Tibial nerve (tissue), 4 donors: Measurements from ENCODE around the gene RANBP10. TPM values are rescaled to one million over a fixed set of nuclear protein-coding genes. Genes with fewer than 3 reads are reported as not detected.
A peak's percentile ranks its signal among the peaks of the same experiment; 100 is the strongest.
"Not testable (repeated sequence)": the region's sequence is repeated elsewhere in the genome, so short reads cannot be mapped to it uniquely, and the experiment has no call there.

ENCODE experiments used
- DNase-seq, 2 donors: peaks; one replicate each; pipeline ENCODE4 v3.0.0-alpha.2; 2019; ENCODE audit warnings: low spot score in 2 of 2
- H3K27ac ChIP-seq, 4 donors: fragments of 200-600 bp; sonication (generic) in 3 of 4; one replicate each; pipeline ENCODE4 v1.5.1; 2017 to 2019; ENCODE audit warnings: mild to moderate bottlenecking in 1 of 4
- H3K27me3 ChIP-seq, 2 donors: fragments of 200-600 bp; sonication (generic) in 1 of 2; one replicate each; pipeline versions ENCODE4 v1.5.1 to v1.6.0; 2017 to 2019
- H3K36me3 ChIP-seq, 3 donors: fragments of 200-600 bp; sonication (generic); one replicate each; pipeline ENCODE4 v1.5.1; 2018 to 2019
- H3K4me1 ChIP-seq, 4 donors: fragments of 200-600 bp; sonication (generic) in 3 of 4; one replicate each; pipeline ENCODE4 v1.5.1; 2017 to 2019
- H3K4me3 ChIP-seq, 4 donors: fragments of 200-600 bp; sonication (generic) in 3 of 4; one replicate each; pipeline ENCODE4 v1.5.1; 2017 to 2019; ENCODE audit warnings: mild to moderate bottlenecking in 1 of 4, moderate library complexity in 1 of 4
- H3K9me3 ChIP-seq, 4 donors: fragments of 200-600 bp; sonication (generic) in 3 of 4; one replicate each; pipeline ENCODE4 v1.5.1; 2017 to 2019
- EP300 ChIP-seq, 2 donors: sonication (generic); formaldehyde crosslinking; IDR thresholded peaks; one replicate each; pipeline ENCODE4 v1.6.1; 2017; ENCODE audit warnings: antibody characterized with exemption in 2 of 2, mild to moderate bottlenecking in 1 of 2
- POLR2A ChIP-seq, 2 donors: fragments of 450-650 bp; IDR thresholded peaks; one replicate each; pipeline ENCODE4 v1.6.1; 2017; ENCODE audit warnings: antibody characterized with exemption in 2 of 2, mild to moderate bottlenecking in 2 of 2, moderate library complexity in 2 of 2
- WGBS, 2 donors: methylation state at CpG; one replicate each; pipeline ENCODE4 v1.1.5; 2018; 5-methylcytosine and 5-hydroxymethylcytosine counted together
- total RNA-seq, 4 donors: library from RNA; depleted of rRNA; stranded (reverse); fragments of >200 nt; gene quantifications; one replicate each; pipeline ENCODE4 v1.1.0, GENCODE V29; 2016
- TF ChIP-seq, protein P1 (sequence below), 5 experiments: fragments of 200-600 bp in 3 of 5; fragments of 450-650 bp in 2 of 5; sonication (generic) in 3 of 5; IDR thresholded peaks; one replicate each; pipeline ENCODE4 v1.5.1; 2016 to 2019; ENCODE audit warnings: antibody characterized with exemption in 5 of 5, mild to moderate bottlenecking in 3 of 5, moderate library complexity in 2 of 5

Gene RANBP10
- total RNA-seq, 4 donors from 2014 or later: 8.1 to 19.5 (median 12.0) TPM

DNA sequence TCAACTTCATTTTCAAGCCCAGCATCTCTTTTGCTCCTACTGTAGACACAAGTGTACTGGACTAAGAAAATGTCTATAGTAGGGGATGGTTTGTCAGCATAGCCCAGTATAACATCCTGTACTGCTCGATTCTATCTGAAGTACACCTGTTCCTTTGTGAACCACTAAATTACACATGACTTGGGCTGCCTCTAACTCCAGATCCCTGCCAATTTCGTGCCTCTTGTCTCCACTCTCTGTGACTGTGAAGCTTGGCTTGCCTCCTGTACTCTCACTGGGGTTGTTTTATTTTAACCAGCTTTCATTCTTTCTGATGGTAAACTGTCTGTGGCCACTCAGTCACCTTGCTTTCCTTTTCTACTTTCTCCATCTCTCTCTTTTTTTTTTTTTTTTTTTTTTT lies 111.7 kb downstream of the RANBP10 start:
- Histone ChIP-seq H3K9me3 (peaks cover 0 to 5% (median 0%) of the 10 kb centered on the region in 4 donors), H3K27ac (no peak overlapping the region), H3K36me3 (peaks cover 0 to 13% (median 0%) of the 10 kb centered on the region in 3 donors), H3K4me1 (no peaks in the 10 kb centered on the region), H3K4me3 (no peak overlapping the region), H3K27me3 (no peaks in the 10 kb centered on the region)
- TF ChIP-seq POLR2A (IDR thresholded peaks at IDR 0.05): no peak
- TF ChIP-seq EP300 (IDR thresholded peaks at IDR 0.05): no peak
- TF ChIP-seq, protein P1, sequence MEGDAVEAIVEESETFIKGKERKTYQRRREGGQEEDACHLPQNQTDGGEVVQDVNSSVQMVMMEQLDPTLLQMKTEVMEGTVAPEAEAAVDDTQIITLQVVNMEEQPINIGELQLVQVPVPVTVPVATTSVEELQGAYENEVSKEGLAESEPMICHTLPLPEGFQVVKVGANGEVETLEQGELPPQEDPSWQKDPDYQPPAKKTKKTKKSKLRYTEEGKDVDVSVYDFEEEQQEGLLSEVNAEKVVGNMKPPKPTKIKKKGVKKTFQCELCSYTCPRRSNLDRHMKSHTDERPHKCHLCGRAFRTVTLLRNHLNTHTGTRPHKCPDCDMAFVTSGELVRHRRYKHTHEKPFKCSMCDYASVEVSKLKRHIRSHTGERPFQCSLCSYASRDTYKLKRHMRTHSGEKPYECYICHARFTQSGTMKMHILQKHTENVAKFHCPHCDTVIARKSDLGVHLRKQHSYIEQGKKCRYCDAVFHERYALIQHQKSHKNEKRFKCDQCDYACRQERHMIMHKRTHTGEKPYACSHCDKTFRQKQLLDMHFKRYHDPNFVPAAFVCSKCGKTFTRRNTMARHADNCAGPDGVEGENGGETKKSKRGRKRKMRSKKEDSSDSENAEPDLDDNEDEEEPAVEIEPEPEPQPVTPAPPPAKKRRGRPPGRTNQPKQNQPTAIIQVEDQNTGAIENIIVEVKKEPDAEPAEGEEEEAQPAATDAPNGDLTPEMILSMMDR (IDR thresholded peaks at IDR 0.05): no peak
- DNase-seq: no peak
- 82 to 85% methylated on average over 2 of the region's 2 CpGs for WGBS, 2 donors

GRCh38 chr16:67693517-67694285 lies 112.7 kb downstream of the RANBP10 start:
- 90 to 96% methylated on average over 8 of the region's 8 CpGs for WGBS, 2 donors
- H3K27me3 ChIP-seq, H3K9me3 ChIP-seq, H3K4me3 ChIP-seq, H3K27ac ChIP-seq, H3K4me1 ChIP-seq, DNase-seq: not testable (repeated sequence)
- peaks cover 0 to 13% (median 0%) of the 10 kb centered on the region in 3 donors for H3K36me3 ChIP-seq

DNA sequence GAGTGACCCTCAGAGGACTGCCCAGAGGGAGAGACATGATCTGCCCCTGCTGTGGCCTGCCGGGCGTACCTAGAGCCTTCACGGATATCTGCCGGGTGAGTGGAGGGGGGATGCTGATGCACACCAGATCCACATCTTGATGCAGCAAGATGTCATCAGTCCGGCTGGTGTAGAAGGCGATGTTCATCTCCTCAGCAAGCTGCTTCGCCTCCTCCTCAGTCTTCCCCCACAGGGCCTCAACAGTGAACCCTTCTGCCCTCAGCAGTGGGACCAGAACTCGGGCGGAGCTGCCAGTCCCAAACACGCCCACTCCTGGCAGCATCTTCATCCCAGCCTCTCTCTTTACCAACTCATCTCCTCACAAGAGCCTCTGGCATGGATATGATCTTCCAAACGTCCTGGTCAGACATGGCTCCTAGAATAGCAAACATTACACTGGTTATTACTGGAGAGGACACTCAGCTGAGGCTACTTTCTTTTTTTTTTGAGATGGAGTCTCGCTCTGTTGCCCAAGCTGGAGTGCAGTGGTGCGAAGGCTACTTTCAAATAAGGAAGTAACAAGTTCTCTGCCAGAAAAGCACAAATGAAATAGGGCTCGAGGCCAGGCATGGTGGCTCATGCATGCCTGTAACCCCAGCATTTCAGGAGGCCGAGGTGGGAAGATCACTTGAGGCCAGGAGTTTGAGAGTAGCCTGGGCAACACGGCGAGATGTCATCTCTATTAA lies 120.8 kb downstream of the RANBP10 start:
- H3K27ac ChIP-seq: peak overlapping the region in 1 of 4 donors; percentile 46
- H3K27me3 ChIP-seq: no peaks in the 10 kb centered on the region
- peaks cover 0 to 36% (median 0%) of the 10 kb centered on the region in 3 donors for H3K36me3 ChIP-seq
- no peaks in the 10 kb centered on the region for H3K9me3 ChIP-seq
- no peaks in the 10 kb centered on the region for H3K4me1 ChIP-seq
- TF ChIP-seq POLR2A (IDR thresholded peaks at IDR 0.05) (no peak), EP300 (IDR thresholded peaks at IDR 0.05) (no peak)
- TF ChIP-seq, protein P1 (IDR thresholded peaks at IDR 0.05): no peak
- no peak for DNase-seq
- 84% methylated on average over 13 to 17 of the region's 17 CpGs for WGBS, 2 donors
- no peak overlapping the region for H3K4me3 ChIP-seq

DNA sequence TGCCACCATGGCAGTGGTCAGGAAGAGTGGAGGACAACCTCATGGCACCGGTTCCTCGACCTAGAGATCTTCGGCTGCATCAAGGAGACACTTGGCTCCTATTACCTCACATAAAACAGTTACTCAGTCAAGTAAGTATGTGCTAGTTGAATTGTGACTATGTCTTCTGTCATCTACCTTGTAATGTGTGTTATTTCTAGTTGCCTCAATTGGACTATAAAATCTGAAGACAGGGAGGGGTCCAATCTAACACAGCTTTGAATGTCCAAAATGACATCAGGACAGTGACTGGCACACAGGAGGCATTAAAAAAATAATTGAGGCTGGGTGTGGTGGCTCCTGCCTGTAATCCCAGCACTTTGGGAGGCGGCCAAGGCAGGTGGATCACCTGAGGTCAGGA lies 122.6 kb downstream of the RANBP10 start:
- no peaks in the 10 kb centered on the region for H3K9me3 ChIP-seq
- H3K27me3 ChIP-seq: no peaks in the 10 kb centered on the region
- H3K27ac ChIP-seq: no peak overlapping the region
- WGBS, 2 donors: 98% methylated on average over 4 of the region's 4 CpGs
- no peak overlapping the region for H3K4me3 ChIP-seq
- TF ChIP-seq, protein P1 (IDR thresholded peaks at IDR 0.05): no peak
- TF ChIP-seq EP300 (IDR thresholded peaks at IDR 0.05): no peak
- TF ChIP-seq POLR2A (IDR thresholded peaks at IDR 0.05): no peak
- peaks cover 0 to 45% (median 0%) of the 10 kb centered on the region in 3 donors for H3K36me3 ChIP-seq
- DNase-seq: no peak
- H3K4me1 ChIP-seq: no peaks in the 10 kb centered on the region

DNA sequence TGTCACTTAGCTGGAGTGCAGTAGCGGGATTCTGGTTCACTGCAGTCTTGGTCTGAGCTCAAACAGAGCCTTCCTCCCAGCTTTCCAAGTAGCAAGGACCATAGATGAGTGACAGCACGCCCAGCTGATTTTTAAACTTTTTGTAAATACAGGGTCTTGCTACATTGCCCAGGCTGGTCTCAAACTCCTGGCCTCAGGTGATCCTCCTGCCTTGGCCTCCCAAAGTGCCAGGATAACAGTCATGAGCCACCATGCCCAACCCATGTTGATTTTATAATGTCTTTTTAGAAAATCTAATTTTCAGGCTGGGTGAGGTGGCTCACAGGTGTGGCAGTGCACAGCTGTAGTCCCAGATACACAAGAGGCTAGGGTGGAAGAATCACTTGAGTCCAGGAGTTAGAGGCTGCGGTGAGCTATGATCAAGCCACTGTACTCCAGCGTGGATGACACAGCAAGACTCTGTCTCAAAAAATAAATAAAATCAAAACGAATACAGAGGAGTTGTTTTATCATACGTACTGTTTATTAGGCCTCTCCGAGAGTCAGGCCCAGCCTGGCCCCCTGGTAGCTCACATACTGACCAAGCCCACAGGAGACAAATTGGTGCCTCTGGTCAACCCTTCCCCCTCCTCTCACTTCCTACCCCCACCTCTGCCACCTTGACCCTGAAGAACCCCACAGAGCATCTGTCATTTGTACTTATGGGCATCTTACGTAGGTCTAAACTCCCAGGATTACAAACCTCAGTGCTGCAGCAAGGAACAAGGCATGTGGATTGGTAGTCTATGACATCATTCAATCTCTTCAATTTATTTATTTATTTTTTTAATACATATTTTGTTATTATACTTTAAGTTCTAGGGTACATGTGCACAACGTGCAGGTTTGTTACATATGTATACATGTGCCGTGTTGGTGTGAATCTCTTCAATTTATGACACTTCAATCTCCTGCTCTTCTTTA lies 126.1 kb downstream of the RANBP10 start:
- TF ChIP-seq, protein P1 (IDR thresholded peaks at IDR 0.05): no peak
- TF ChIP-seq EP300 (IDR thresholded peaks at IDR 0.05) (no peak), POLR2A (IDR thresholded peaks at IDR 0.05) (no peak)
- no peak overlapping the region for H3K27ac ChIP-seq
- H3K4me3 ChIP-seq: no peak overlapping the region
- H3K9me3 ChIP-seq: no peaks in the 10 kb centered on the region
- peaks cover 0 to 12% (median 0%) of the 10 kb centered on the region in 4 donors for H3K4me1 ChIP-seq
- WGBS, 2 donors: 86 to 89% methylated on average over 10 of the region's 10 CpGs
- DNase-seq: no peak
- H3K36me3 ChIP-seq: peaks cover 0 to 51% (median 0%) of the 10 kb centered on the region in 3 donors
- H3K27me3 ChIP-seq: no peaks in the 10 kb centered on the region
